ENCODE measurements around the gene MCIDAS. TPM values are rescaled to one million over a fixed set of nuclear protein-coding genes. Genes with fewer than 3 reads are reported as not detected.

The MCIDAS gene
- total RNA-seq, result not detected
- long read RNA-seq, result 0 reads

GRCh38 chr5:55226934-55227663 lies at the start of gene MCIDAS:
MCIDAS (minus strand) TSS chr5:55227315; CDS start chr5:55227138, 177 bp downstream.
- ATAC-seq, result peak; percentile 27
- intact Hi-C loops (cut with DNase I), result no loop called here

GRCh38 chr5:55276771-55277170 lies 49.7 kb upstream of the MCIDAS start:
- DNase-seq (ENCODE audit: missing footprints) (no peak), ATAC-seq (no peak)
- intact Hi-C loops (cut with DNase I), result no loop called here

More at GRCh38 chr5:55226934-55227663, at the start of gene MCIDAS:
- DNase-seq (ENCODE audit: missing footprints), result no peak

DNA sequence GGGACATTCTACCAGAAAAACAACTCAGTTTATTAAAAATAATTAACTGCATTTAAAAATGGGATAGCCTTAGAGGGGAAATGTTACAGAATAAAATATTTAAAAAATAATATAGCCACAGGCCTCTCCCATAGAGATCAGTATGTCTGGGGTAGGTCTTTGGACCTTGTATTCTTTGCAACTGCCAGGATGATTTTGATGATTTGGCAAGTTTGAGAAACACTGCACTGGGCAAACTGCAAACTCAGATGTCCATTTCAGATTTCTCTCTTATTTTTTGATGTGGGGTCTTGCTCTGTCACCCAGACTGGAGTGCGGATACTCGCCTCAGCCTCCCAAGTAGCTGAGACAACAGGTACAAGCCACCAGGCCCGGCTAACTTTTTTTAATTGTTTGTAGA lies 31.2 kb upstream of the MCIDAS start:
- intact Hi-C loops (cut with DNase I), result no loop called here
- DNase-seq (ENCODE audit: missing footprints) (no peak), ATAC-seq (no peak)

- intact Hi-C loops (cut with DNase I), result no loop called here
- no peak for ATAC-seq
These were observed 27.7 kb upstream of the MCIDAS start for GRCh38 chr5:55254802-55255201.

DNA sequence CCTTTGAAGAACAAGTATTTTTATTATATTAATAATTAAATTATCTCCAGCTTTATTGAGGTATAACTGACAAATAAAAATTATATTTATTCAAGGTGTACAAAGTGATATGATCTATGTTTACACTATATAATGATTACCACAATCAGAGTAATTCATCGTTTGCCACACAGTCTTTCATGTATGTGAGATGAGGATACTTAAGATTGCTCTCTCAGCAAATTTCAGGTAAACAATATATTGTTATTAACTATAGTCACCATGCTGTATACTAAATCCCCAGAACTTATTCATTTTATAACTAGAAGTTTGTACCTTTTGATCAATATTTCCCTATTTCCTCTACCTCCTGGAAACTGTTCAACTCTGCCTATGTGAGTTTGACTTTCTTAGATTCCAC lies 22.9 kb upstream of the MCIDAS start:
- ATAC-seq, result no peak
- intact Hi-C loops (cut with DNase I), result no loop called here
- no peak for DNase-seq (ENCODE audit: missing footprints)

More at GRCh38 chr5:55254802-55255201, 27.7 kb upstream of the MCIDAS start:
- no peak for DNase-seq (ENCODE audit: missing footprints)

DNA sequence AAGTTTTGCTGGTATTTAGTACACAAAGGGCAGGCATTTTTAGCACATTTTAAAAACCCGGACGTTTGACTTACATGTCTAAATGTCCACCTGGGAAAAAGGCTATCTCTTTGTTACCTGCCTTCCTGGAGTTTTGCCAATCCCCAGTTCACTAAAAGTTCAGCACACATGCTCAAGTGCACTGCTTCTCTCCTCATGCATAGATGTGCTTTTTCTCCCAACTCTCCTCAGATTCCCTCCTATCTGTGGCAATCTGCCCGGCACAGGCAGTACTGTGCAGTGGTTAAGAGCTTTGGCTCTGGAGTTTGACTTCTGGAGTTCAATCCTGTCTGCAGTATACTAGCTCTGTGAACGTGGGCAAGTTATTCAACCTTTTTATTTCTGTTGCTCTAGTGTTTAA lies 14.6 kb upstream of the MCIDAS start:
- intact Hi-C loops (cut with DNase I), result no loop called here
- no peak for DNase-seq (ENCODE audit: missing footprints)
- no peak for ATAC-seq

GRCh38 chr5:55236800-55237199 lies 9.7 kb upstream of the MCIDAS start:
- DNase-seq (ENCODE audit: missing footprints), result no peak
- intact Hi-C loops (cut with DNase I), result no loop called here
- no peak for ATAC-seq

DNA sequence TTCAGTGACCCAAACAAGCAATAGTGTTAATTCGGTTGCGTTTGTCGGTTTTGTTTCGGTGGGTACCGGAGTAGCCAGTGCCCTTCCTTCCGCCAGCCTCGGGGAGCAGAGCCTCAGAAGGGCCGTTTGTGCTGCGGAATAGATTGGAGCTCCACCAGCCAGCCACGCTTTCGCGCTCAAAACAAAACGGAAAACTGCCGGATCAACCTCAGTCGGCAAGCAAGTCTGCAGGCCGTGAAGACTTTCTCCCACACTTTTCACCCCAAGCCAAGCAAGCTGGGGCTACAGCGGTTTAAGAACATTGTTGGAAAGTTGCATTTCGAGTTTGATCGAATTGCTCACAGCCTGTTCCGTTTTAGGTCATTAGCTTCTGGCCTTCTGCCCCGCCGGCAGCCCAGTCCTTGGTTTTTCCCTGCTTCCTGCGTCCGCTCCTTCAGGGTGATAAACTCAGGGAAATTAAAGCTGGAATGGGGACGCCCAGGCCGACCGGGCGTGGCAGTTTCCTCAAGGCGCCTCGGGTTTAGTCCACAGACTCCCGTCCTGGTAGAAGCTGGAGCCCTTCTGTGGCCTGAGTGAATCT lies 7.1 kb upstream of the MCIDAS start:
- ATAC-seq (no peak), DNase-seq (ENCODE audit: missing footprints) (peak; percentile 61)
- intact Hi-C loops (cut with DNase I), result no loop called here

DNA sequence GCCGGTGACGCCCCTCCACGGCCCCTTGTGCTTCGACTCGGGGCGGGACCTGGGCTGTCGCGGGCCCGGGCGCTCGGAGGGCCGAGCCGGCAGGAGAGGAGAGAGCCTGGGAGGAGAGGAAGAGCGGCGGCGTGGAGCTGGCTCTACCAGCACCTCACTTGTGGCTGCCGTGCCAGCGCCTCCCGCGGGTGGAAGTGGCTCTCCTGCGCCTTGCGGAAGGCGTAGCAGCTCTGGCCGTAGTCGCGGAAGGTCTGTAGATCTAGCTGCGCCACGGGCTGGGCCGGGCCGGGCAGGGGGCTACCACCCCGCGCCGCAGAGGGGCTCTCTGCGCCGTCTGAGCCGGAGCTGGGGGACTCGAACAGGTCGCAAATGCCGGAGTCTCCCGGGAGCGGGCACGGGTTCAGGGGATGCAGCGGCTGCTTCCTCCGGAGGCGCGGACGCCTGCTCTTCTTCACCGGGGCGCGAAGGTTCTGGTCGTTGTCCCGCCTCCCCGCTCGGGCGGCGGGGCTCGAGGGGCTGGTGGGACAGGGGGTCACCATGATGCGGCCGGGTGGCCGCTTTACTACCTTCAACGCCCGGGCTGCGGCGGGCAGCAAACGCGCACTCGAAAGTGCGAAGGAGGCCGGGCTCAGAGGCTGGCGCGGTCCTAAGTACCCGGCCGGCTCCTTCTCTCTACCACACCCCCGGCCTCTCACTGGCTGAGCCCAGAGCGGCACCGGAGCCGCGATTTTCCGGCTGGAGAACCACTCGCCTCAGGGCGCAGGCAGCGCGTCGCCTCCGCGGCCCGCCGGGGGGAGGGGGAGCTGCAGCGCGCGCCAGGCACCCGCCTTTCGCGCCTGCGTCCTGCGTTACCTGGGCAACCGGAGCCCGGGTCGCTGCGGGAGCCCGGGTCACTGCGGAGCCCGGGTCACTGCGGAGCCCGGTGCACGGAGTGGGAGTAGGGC lies 6.1 kb upstream of the MCIDAS start, which contains the start of gene CCNO:
TSS of gene CCNO (minus strand) at position 624 of the 944 bp plus-strand sequence. CDS start at position 539, 85 bp downstream.
- DNase-seq (ENCODE audit: missing footprints) (peak; percentile 79), ATAC-seq (peak; percentile 90)
- intact Hi-C loops (cut with DNase I), result no loop called here

- no peak for ATAC-seq
- DNase-seq (ENCODE audit: missing footprints), result no peak
- intact Hi-C loops (cut with DNase I), result no loop called here
These were observed 5.3 kb upstream of the MCIDAS start for GRCh38 chr5:55232271-55232984.

DNA sequence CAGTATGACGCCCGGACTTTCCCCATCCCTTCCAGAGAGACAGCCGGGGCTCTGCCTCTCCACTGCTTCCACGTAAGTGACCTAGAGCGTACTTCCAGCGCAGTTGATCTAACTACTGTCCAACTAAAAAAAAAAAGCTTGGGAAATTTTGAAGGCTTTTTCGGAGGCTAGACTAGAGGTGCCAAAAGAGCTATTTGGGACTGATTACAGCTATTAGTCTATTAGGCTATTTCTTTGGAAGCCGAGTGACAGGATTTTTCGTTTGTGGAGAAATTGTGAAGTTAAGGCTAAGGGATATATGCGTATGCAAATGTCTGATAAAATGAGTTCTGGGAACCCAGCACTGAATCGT lies 4.8 kb upstream of the MCIDAS start:
- no peak for DNase-seq (ENCODE audit: missing footprints)
- no peak for ATAC-seq
- intact Hi-C loops (cut with DNase I), result no loop called here

GRCh38 chr5:55231029-55231918 lies 4.2 kb upstream of the MCIDAS start:
- ATAC-seq, result no peak
- intact Hi-C loops (cut with DNase I), result no loop called here
- peak; percentile 66 for DNase-seq (ENCODE audit: missing footprints)

DNA sequence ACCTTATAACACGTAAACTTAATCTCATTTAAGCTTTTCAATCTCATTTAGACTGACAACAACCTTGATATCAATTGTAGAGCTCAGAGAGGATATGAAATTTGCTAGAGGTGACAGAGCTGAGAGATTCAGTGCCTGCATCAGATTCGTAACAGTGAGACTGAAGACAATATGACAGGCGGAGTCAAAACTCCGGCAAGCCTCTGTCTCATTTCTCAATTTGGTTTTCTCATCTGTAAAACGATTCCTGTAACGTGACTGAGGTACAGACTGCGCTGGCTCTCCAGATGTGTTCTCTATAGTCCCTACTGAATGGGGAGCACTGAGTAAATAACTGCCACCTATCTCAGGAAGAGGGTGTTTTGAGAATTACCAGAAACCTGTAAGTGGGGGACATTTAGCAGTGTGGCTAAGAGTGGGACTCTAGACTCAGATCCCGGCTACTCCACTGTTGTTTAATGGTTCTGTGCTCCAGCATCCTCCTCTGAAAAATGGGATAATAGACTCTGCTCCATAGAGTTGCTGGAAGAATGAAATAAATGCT lies 3.0 kb upstream of the MCIDAS start:
- ATAC-seq (no peak), DNase-seq (ENCODE audit: missing footprints) (no peak)
- intact Hi-C loops (cut with DNase I), result no loop called here

GRCh38 chr5:55227664-55228430 lies 732 bp upstream of the MCIDAS start:
- DNase-seq (ENCODE audit: missing footprints) (no peak), ATAC-seq (no peak)
- intact Hi-C loops (cut with DNase I), result no loop called here

DNA sequence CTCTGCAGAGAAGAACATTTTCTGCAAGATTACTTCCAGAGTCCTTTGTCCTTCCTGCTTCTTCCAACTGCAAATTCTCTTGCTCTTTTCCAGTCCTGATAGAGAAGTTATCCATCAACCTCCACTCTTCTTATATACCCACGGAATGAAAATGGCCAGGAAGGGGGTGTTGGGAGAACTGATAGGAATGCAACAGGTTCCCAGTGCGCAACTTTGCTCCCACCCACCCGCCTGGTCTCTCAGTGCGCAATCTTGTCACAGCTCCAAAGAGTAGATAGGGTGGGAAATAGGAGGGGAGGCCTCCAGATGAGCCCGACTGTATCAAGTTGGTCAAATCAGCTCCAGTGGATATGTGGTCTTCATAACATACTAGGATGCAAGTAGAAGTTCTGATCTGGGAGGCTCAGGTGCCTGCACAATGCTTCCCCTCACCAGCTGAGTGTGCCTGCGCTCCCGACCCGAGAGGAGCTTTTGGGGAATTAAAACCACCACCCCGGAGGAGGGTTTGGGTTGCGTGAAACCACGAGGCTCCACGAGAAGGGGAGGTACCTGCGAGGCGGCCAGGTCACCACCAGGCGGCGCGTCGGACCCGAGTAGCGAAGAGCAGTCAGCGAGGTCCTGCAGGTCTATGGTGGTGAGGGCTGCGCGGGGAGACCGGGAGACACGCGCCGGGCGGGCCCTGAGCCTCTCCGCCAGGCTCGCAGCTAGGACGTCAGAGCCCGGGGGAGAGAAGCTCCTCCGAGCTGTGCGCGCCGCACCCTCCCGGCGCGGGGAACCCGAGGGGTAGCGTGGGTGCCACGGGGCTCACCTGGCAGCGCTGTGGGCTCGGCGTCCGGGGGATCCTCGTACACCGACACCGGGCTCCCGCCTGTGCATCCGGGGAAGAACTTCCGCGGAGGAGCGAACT lies 835 bp downstream of the MCIDAS start:
- intact Hi-C loops (cut with DNase I), result no loop called here
- peak; percentile 65 for DNase-seq (ENCODE audit: missing footprints)
- ATAC-seq, result peak; percentile 30

DNA sequence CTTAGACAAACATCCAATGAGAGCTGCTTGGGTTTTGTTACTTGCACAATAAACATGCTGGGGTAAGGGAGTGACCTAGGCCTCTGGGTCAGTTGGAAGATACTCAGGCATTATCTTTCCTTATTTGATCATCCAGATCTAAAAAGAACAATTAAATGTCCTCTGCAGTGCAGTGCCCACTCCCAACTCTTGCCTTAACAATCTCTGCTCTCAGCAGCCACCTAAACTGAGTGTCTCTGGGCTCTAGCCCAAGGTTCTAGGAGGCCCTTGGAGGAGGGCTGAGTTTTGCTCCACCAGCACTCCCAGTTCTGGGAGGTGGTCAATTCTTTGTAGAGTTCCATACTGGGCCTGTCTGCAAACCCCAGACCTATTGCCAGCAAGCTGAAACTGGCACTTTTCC lies 1.8 kb downstream of the MCIDAS start:
- no peak for ATAC-seq
- intact Hi-C loops (cut with DNase I), result no loop called here
- no peak for DNase-seq (ENCODE audit: missing footprints)
